DND-41 (cell line): ENCODE measurements around the gene INTS1.

Experiments used
- ATAC-seq: fragments of 200-7000 bp; cut with Tn5 transposase; 3 replicates; pipeline ENCODE4 v1.9.1; 2021; ENCODE audit warnings: low read depth; ENCODE audit not compliant: insufficient read depth
- DNase-seq: peaks from one replicate; pipeline ENCODE4 v3.0.0-alpha.2; 2020
- H2AFZ ChIP-seq: 2 replicates; pipeline ENCODE4 v1.6.0; 2012; ENCODE audit warnings: low read depth, low read length
- H3K27ac ChIP-seq: 2 replicates; pipeline ENCODE4 v1.5.1; 2012; ENCODE audit warnings: low read length, inconsistent platforms
- H3K27me3 ChIP-seq: fragments of 200-600 bp; sonication (generic); 2 replicates; pipeline ENCODE4 v1.6.0; 2012; ENCODE audit warnings: low read length, mild to moderate bottlenecking, inconsistent platforms; ENCODE audit not compliant: insufficient read depth, poor library complexity
- H3K36me3 ChIP-seq: 2 replicates; pipeline ENCODE4 v1.5.1; 2012; ENCODE audit warnings: low read length, inconsistent platforms; ENCODE audit not compliant: insufficient read depth
- H3K4me1 ChIP-seq: 2 replicates; pipeline ENCODE4 v1.5.1; 2012; ENCODE audit warnings: mild to moderate bottlenecking, low read length; ENCODE audit not compliant: insufficient read depth
- H3K4me2 ChIP-seq: 2 replicates; pipeline ENCODE4 v1.6.0; 2012; ENCODE audit warnings: mild to moderate bottlenecking, moderate library complexity, low read length, inconsistent platforms; ENCODE audit not compliant: insufficient read depth
- H3K4me3 ChIP-seq, 2 experiments: fragments of 200-600 bp in 1 of 2; shearing (Covaris generic) in 1 of 2; 2 replicates each; pipeline ENCODE4 v1.5.1; 2012 to 2016; ENCODE audit warnings: inconsistent platforms in 2 of 2, low read length in 2 of 2, mild to moderate bottlenecking in 2 of 2, low read depth in 1 of 2, moderate library complexity in 1 of 2
- H3K79me2 ChIP-seq: 2 replicates; pipeline ENCODE4 v1.6.0; 2012; ENCODE audit warnings: low read length, inconsistent platforms; ENCODE audit not compliant: insufficient read depth
- H3K9ac ChIP-seq: 2 replicates; pipeline ENCODE4 v1.6.0; 2012; ENCODE audit warnings: low read depth, mild to moderate bottlenecking, inconsistent platforms, low read length, moderate library complexity
- H3K9me3 ChIP-seq: 2 replicates; pipeline ENCODE4 v1.5.1; 2012; ENCODE audit warnings: low read length, moderate library complexity, mild to moderate bottlenecking, inconsistent platforms; ENCODE audit not compliant: insufficient read depth, severe bottlenecking
- H4K20me1 ChIP-seq: 2 replicates; pipeline ENCODE4 v1.6.0; 2012; ENCODE audit warnings: low read length; ENCODE audit not compliant: insufficient read depth
- EZH2 ChIP-seq: IDR thresholded peaks from 3 replicates; pipeline ENCODE4 v1.6.1; 2012; ENCODE audit warnings: borderline replicate concordance, low read depth, mild to moderate bottlenecking, moderate library complexity, low read length, inconsistent platforms; ENCODE audit not compliant: severe bottlenecking
- TF ChIP-seq, protein P1 (sequence below): IDR thresholded peaks from 2 replicates; pipeline ENCODE4 v1.5.1; 2012; ENCODE audit warnings: borderline replicate concordance, low read length, moderate library complexity, mild to moderate bottlenecking; ENCODE audit not compliant: poor library complexity, severe bottlenecking; ENCODE audit errors: extremely low read depth

The INTS1 gene

GRCh38 chr7:1428941-1429501, 75.2 kb downstream of the INTS1 start:
- H3K9me3 ChIP-seq: no peaks in the 10 kb centered on the region
- H3K9ac ChIP-seq: no peak overlapping the region
- H3K4me1 ChIP-seq: no peaks in the 10 kb centered on the region
- no peak for TF ChIP-seq EZH2
- TF ChIP-seq, protein P1, sequence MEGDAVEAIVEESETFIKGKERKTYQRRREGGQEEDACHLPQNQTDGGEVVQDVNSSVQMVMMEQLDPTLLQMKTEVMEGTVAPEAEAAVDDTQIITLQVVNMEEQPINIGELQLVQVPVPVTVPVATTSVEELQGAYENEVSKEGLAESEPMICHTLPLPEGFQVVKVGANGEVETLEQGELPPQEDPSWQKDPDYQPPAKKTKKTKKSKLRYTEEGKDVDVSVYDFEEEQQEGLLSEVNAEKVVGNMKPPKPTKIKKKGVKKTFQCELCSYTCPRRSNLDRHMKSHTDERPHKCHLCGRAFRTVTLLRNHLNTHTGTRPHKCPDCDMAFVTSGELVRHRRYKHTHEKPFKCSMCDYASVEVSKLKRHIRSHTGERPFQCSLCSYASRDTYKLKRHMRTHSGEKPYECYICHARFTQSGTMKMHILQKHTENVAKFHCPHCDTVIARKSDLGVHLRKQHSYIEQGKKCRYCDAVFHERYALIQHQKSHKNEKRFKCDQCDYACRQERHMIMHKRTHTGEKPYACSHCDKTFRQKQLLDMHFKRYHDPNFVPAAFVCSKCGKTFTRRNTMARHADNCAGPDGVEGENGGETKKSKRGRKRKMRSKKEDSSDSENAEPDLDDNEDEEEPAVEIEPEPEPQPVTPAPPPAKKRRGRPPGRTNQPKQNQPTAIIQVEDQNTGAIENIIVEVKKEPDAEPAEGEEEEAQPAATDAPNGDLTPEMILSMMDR: no peak
- H3K4me3 ChIP-seq: no peak overlapping the region
- H3K27me3 ChIP-seq: no peaks in the 10 kb centered on the region
- H3K79me2 ChIP-seq: no peaks in the 10 kb centered on the region
- no peaks in the 10 kb centered on the region for H3K36me3 ChIP-seq
- H3K27ac ChIP-seq: no peak overlapping the region
- no peak overlapping the region for H2AFZ ChIP-seq
- DNase-seq (no peak), ATAC-seq (no peak)
- H4K20me1 ChIP-seq: peaks cover 8% of the 10 kb centered on the region
- no peak overlapping the region for H3K4me2 ChIP-seq

GRCh38 chr7:1427064-1427657, 77.0 kb downstream of the INTS1 start:
- TF ChIP-seq, protein P1: no peak
- no peak for TF ChIP-seq EZH2

DNA sequence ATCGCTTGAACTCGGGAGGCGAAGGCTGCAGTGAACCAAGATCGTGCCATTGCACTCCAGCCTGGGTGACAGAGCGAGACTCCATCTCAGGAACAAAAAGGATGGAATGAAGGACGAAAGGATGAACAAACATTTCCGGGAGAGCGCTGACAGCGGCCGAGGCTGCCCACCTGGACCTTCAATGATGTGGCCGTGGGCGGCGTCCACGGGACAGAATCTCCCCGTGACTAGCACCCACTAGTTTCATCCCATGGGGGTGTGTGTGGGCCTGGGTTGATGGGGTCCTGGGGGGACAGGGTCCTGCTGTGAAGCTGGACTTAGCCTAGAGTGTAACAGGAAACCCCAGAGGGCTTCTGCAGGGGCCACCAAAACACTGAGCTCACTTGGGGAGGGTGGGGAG, 77.7 kb downstream of the INTS1 start:
- DNase-seq (no peak), ATAC-seq (no peak)
- no peaks in the 10 kb centered on the region for H3K79me2 ChIP-seq
- no peak overlapping the region for H3K4me2 ChIP-seq
- no peaks in the 10 kb centered on the region for H4K20me1 ChIP-seq
- H3K27ac ChIP-seq: no peak overlapping the region
- H3K4me1 ChIP-seq: no peaks in the 10 kb centered on the region
- H3K27me3 ChIP-seq: peaks cover 10% of the 10 kb centered on the region
- H3K36me3 ChIP-seq: no peaks in the 10 kb centered on the region
- H2AFZ ChIP-seq: no peak overlapping the region
- H3K9ac ChIP-seq: no peak overlapping the region
- H3K4me3 ChIP-seq: no peak overlapping the region
- H3K9me3 ChIP-seq: no peaks in the 10 kb centered on the region
- no peak for TF ChIP-seq EZH2
- TF ChIP-seq, protein P1: no peak

More at GRCh38 chr7:1427064-1427657, 77.0 kb downstream of the INTS1 start:
- H3K27ac ChIP-seq: no peak overlapping the region
- H4K20me1 ChIP-seq: peaks cover 3% of the 10 kb centered on the region
- no peak for DNase-seq
- no peak overlapping the region for H2AFZ ChIP-seq
- H3K4me3 ChIP-seq: no peak overlapping the region
- no peaks in the 10 kb centered on the region for H3K9me3 ChIP-seq
- H3K27me3 ChIP-seq: peaks cover 10% of the 10 kb centered on the region
- H3K4me2 ChIP-seq: no peak overlapping the region
- H3K36me3 ChIP-seq: no peaks in the 10 kb centered on the region
- ATAC-seq: no peak
- H3K4me1 ChIP-seq: no peaks in the 10 kb centered on the region
- no peak overlapping the region for H3K9ac ChIP-seq
- H3K79me2 ChIP-seq: no peaks in the 10 kb centered on the region
